Stimulated activated naive CD8-positive, alpha-beta T cell treated with anti-CD3 and anti-CD28 coated beads, Interleukin-15, Interleukin-2, amounts not matched to agents 100 U/mL and 50 U/mL, for 24 hours (primary cell): Measurements from ENCODE around the gene GRM8.

Experiments
- ATAC-seq: fragments of 150-1000 bp; cut with Tn5 transposase; one replicate; pipeline ENCODE4 v1.10.0; 2021
- DNase-seq: peaks from one replicate; pipeline ENCODE4 v3.0.0; 2021

GRM8 gene

DNA sequence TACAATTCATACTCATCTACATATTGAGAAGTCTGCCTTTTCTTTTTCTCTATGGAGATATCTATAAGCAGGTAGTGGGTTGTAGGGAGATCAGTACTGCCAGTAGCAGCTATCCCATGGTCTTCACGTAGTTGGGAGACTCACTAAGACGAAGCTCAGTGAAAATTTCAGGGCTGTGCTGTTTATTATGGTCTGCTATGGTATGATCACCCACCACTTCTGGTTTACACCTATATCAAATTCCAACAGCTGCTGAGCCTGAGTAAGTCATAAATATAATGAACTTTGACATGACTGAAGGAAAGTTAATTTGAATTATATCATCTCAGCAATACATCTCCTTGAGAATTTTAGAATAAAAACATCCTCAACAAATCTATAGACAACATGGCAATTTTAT lies 741.7 kb downstream of the GRM8 start:
- DNase-seq (no peak), ATAC-seq (no peak)

DNA sequence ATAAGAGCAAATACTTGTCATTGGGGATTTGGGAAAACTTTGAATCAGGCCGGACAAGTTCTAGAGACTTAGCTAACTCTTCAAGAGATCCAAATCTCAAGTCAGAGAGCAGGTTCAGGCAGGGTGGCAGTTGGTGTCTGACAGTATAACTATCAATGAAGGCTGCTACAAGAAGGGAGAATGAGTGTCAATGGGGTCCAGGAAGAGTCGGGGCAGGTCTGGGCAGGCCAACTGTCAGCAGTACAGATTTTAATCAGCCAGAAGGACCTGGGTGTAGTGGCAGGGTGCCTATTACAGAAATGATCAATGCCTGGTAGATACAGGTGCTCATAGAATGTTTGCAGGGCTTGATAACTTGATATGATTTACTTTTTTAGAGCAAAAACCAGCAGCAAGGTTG lies 751.1 kb downstream of the GRM8 start:
- ATAC-seq: no peak

DNA sequence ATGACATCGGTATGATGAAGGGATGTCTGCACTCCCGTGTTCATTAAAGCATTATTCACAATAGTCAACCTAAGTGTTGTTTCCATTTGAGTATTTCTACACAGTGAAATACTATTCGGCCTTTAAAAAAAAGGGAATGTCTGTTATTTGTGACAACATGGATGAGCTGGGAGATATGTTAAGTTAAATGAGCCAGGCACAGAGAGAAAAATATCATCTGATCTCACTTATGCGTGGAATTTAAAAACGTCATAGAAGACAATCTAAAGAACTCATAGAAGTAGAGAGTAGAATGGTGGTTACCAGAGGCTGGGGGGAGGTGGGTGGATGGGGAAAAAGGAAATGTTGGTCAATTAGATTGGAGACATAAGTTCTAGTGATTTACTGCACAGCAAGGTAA lies 753.3 kb downstream of the GRM8 start:
- DNase-seq (no peak), ATAC-seq (no peak)

More for the DNA sequence above, 751.1 kb downstream of the GRM8 start:
- DNase-seq: no peak

DNA sequence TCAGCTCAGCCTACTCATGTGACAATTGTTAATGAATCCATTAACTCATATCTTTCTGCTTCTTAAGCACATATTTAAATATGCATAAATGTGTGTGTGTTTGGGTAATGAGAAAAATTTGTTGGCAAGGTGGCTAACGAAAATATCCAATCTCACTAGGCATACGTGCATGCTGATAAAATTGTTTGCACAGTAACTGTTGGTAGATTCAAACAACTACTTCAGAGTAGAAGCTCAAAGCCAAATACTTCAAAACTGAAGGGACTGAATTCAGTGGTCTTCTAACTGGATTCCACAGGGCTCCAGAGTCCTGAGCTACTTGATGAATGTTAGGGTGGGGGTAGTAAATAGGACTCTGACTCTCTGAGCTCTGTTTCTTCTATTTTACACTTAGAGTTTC lies 757.0 kb downstream of the GRM8 start:
- ATAC-seq (no peak), DNase-seq (no peak)

DNA sequence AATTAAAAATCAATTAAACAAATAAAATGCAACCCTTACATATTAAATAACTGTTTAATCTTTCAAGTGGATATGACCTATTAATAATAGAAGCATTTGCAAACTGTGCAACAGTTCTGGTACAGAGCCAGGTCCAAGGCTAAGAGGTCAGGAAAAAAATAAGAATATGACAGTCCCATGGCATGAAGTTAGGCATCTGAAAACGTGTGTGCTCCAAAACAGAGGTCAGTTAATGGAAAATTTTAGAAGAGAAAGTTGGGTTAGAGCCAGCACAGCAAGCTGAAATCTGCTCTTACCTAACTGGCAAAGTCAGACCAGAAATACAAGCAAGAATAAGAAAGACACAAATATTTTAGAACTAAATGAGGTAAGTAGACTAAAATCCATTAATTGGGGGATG lies 757.7 kb downstream of the GRM8 start:
- ATAC-seq (no peak), DNase-seq (no peak)

DNA sequence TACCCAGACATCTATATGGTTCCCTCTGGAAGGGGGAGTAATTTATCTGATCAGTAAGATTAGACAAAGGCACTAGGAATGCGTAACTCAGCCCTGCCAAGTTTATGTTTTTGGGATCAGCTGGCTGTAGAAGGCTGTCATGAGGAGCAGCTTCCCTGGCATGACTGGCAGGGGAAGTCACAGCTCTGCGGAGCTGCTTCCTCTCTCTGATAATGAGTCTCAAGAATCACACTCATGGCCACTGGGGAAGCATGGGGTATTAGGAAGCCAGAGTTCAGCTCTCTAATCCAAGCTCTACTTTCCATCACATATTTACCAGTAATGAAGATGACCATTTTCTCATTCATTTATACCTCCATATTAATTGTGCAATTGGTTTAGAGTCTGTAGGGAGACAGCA lies 758.9 kb downstream of the GRM8 start:
- ATAC-seq (no peak), DNase-seq (no peak)

DNA sequence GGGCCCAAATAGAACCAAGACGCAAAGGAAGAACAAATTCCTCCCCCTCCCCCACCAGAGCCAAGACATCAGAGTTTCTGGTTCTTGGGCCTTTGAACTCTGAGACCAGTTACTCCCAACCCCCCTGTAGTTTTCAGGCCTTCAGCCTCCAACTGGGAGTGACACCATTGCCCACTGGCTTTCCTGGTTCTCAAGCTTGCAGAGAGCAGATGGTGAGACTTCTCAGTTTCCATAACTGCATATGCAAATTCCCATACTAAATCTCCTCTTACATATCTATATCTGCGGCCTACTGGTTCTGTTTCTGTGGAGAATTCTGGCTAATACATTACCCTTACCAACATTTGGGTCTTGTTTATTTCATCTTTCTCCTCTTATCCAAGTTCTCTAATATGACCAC lies 762.9 kb downstream of the GRM8 start:
- DNase-seq (no peak), ATAC-seq (no peak)

DNA sequence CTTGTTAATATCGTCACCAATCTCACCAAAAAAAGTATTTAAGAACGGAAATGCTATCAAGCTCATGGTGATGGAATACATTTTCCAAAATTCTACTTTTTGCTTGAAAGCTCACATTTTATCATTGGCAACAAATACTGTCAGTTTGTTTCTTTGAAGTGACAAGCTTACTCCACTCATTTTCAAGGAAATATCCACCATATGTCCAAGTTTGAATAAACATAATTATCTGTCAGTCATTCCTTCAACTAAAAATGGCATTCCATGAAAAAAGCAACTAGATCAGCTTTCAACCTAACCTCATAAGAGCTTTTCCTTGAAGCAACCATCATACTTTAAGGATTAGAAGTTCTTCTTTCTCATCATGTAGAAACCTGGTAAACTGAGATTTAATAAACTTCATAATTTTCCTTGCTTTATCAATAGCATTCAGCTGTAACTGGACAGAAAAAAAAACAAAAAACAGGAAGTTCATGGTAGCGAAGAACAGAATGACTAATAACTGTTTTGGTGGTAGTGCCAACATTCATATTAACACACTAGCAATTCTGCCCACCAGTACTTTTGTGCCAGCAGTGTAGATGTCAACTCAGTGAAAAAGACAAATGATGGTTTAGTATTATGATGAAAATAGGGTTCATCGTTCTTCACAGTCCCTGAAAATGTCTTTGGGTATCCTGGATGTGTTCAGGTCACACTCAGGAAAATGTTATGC lies 764.9 kb downstream of the GRM8 start:
- no peak for ATAC-seq
- no peak for DNase-seq

DNA sequence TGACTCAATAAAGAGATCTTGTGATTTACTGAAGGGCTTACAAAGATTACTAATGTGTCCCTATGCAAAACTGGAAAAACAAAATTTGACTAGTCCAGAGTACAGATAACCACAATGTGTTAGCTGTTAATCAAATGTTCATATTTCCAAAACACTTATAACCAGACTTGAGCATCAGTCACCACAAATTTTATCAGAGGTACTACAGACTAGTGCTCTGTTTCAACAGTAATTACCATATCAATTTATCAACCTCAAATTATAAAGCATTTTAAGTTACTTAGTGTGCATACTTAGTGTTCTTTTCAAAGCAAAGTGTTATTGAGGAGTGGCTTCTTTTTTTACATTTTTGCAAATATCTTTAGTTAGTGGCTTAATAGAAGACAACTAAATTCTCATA lies 765.9 kb downstream of the GRM8 start:
- DNase-seq: no peak
- ATAC-seq: no peak

DNA sequence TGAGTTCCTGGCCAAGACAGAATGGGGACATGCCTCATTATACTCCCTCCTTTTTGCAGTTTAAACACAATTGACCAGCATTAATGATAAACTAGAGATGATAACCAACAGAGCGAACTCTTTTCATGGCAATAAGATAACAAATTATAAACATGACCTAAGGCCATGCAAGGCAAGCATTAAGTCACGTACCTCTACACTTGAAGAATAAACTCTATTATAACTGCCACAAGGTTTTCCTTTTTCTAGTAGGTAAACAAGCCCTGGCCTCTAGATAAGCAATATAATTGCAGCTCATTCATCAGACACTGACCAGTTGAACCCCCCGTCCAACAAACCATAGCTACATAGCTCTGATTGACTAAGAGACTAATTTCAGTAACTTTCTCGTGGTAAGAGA lies 767.0 kb downstream of the GRM8 start:
- DNase-seq: no peak
- ATAC-seq: no peak

DNA sequence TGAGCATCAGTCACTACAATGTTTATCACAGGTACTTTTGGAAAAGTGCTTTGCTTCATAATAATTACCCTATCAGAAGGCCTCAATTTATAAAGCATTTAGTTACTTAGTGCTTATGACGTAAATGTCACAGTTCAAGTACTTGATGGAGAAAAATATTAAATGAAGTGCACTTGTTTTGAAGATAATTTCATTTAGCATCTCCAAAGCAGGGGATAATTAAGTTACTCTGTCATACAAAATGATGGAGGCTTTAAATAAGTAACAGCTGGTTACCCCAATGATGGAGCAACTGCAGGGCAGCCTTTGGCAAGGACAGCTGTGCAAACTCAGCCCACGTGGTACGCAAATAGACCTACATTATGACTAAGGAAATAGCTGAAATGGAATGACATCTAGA lies 768.8 kb downstream of the GRM8 start:
- DNase-seq (no peak), ATAC-seq (no peak)

DNA sequence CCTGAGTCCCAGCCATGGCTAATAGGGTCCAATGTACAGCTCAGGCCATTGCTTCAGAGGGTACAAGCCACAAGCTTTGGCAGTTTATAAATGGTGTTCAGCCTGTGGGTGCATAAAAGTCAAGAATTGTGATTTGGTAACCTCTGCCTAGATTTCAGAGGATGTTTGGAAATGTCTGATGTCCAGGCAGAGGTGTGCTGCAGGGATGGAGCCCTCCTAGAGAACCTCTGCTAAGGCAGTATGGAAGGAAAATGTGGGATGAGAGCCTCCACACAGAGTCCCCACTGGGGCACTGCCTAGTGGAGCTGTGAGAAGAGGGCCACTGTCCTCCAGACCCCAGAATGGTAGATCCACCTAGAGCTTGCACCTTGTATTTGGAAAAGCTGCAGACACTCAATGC lies 779.9 kb downstream of the GRM8 start:
- ATAC-seq (no peak), DNase-seq (no peak)

DNA sequence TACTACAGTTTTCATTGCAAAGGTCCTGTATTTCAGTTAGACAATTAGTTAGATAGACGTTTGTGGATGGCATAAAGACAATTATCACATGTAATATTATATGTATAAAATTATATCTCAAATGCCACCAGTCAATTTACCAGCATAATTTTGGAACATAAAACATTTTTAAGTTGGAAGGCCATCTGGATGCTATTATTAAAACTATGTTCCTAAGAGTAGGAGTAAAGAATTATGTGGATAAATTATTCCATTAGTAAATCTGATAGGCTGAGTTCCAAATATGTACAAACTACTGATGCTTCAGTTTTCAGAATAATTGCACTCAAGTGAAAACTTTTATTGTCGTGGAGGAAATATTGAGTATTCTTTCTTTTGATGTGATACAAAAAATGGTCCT lies 790.3 kb downstream of the GRM8 start:
- no peak for DNase-seq
- no peak for ATAC-seq

DNA sequence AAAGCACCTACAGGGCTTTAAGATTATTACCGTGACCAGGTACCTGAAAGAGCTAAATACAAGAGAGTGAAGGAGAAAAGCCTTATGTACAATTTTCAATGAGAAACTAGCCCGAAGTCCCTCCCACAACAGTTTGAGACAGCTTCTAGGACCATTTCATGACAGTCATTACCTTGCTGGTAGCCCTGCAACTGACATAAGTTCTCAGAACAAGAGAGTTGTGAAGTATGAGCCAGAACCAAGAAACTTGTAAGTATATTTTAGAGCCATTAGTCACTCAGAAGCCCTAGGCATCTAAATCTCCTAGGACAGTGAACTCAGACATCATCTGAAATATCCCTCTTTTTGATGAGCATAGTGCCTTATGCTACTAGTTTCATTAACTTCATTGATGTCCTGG lies 792.1 kb downstream of the GRM8 start:
- DNase-seq: no peak
- ATAC-seq: no peak

DNA sequence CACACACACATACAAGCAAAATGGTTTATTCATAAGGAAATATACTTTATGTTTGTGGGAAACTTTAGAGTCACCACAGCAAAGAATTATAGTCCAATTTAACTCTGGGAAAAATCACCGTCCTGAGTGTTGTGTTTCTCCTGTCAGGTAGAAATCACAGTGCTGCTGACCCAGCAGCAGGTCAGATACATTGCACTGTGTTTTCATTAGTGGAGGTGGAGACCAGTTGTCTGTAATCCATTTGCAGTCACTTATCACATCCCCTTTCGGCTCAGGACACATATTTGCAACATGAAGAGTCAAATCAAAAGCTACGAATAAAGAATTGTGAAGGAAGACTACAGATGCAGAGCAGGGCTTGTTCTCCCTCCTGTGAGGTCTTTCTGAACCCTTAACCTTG lies 799.6 kb downstream of the GRM8 start:
- DNase-seq: no peak
- ATAC-seq: no peak

DNA sequence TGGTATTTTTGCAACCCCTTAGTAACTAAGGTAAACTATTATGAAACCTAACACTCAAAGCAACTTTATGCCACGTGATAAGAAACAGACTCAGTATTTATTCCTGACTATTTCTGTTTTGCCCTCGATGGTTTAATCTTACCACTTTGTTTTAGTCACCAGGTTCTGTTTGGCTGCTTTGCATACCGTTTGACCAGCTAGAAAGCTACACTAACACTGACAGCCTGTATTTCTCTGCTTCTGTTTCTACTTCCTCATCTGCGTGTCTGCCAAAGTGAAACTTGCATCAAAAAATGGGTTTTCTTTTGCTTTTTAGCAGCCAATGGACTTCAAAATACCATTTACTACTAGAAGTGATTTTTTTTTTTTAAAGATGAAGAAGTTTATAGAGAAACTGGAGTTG lies 802.5 kb downstream of the GRM8 start:
- ATAC-seq (no peak), DNase-seq (no peak)

DNA sequence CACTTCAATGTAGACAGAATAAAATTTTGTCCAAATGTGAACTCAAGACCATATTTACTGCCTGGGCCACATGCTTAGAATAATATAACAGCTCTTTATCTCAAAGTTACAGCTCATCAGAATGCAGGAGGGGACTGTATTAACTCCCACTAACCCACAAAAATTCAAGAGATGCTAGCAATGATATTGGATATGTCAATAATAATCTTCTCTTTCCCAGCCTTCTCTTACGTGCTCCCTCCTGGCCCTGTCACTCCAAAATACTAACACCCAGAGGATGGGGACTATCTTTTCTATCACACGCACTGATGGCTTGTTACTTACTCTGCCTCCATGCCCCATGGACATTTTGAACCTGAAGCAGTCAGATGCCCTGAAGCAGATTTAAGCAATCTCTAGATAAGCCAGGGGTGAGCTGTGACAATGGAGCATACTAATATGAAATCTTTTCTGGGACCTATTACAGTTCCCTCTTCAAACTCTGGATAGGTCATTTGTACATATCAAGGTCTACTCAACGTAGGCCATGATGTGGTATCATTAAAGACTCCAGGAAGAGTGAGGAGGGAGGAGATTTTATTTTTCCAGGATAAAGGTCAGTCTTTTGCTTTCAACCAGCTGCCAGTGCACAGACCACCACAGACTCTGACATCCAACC lies 803.0 kb downstream of the GRM8 start:
- ATAC-seq (no peak), DNase-seq (no peak)

DNA sequence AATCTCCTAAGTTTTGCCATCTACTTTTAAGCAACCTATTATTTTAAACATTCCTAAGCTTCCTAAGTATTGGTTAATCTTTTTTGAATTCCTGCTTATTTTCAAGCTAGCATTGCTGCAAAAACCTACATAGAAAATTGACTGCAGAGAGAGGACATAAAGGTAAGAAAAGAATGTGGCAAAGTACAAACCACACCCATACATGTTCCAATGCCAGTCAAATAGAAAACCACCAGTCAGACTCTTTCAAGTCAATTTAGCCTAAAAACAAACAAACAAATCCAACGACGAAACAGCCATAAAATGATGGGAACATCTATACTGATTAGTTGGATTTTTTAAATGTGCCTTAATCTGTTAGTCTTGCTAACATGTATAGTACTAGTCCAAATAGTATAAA lies 804.8 kb downstream of the GRM8 start:
- DNase-seq: no peak
- no peak for ATAC-seq

DNA sequence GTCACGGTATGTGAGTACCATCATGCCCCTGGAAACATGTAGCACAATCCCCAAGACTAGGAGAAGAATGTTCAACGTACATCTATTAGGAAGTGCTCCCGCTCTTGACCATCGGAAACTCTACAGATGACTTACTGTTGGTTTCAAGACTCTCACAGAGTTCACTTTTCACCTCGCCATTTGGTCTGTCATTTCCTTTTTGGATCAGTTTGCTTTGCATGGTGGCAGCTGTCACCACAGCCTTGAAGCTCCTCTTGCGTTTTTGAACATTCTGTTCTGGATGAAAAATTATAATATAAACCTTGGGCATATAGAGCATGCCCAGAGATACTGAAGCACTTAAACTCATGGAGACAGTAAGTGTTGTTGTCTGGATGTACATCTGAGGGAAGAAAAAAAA lies 806.8 kb downstream of the GRM8 start:
- no peak for ATAC-seq

DNA sequence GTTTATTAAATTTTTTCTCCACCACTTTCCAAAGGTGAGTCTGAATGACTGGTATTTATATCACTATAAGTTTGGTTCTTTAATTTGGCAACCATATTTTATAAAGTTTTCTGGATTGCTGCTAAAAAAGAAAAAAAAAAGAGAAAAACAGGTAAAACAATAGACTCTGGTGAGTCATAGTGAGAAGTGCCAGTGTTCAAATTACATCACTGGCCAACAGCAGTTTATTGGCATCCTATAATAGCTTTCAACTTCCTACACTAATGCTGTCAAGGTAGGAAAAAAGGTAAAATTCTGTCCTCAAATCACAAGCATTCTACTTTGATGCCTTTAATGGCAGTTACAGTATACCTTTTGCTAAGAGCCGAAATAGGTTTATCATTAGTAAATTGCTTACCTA lies 808.8 kb downstream of the GRM8 start:
- ATAC-seq: no peak
- DNase-seq: no peak

More for the DNA sequence above, 806.8 kb downstream of the GRM8 start:
- no peak for DNase-seq

DNA sequence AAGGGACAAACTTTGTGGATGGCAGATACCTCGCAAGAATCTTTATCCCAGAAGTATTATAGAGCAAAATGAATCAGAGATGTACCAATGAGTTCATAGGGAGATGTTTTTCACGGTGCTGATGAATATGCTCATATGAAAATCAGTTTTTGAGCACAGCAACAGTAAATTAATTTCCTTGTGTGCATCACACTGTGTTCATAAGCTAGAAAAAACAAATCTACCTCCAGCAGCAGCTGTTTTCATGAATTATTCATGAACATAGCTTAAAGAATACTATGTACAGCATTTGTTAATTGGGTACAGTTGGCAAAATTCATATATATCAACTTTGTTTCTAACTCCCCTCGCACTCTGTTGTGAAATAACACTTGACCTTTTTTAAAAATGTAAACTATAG lies 809.8 kb downstream of the GRM8 start:
- no peak for DNase-seq
- ATAC-seq: no peak

DNA sequence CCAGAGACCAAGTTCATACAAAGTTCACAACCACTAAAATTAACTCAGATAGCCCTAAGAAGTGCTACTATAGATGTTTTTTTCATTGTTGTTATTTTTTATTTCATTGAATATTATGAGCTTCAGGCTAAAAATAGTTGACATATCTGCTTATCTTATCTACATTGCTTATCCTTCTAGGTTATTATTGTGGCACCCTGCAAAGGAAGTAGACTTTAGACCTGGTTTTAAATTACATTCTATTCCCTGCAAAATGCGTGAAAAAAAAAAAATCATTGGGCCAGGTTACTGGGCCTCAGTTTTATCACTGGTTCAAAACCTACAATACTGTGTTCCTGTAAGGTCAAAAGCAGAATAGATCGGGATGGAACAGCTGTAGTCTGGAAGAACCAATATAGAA lies 811.0 kb downstream of the GRM8 start:
- ATAC-seq (no peak), DNase-seq (no peak)

DNA sequence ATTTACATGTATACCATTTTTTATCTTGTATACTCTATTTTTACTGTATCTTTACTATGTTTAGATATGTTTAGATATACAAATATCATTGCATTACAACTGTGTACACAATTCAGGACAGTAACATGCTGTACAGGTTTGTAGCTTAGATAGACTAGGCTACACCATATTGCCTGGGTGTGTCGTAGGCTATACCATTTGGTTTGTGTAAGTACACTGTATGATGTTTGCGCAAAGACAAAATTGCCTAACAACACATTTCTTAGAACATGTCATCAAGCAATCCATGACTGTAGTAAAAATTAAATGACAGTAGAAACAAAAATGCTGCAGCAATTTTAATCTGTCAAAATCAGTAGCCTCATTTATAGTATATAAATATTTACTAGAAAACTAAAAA lies 812.2 kb downstream of the GRM8 start:
- DNase-seq: no peak
- no peak for ATAC-seq

DNA sequence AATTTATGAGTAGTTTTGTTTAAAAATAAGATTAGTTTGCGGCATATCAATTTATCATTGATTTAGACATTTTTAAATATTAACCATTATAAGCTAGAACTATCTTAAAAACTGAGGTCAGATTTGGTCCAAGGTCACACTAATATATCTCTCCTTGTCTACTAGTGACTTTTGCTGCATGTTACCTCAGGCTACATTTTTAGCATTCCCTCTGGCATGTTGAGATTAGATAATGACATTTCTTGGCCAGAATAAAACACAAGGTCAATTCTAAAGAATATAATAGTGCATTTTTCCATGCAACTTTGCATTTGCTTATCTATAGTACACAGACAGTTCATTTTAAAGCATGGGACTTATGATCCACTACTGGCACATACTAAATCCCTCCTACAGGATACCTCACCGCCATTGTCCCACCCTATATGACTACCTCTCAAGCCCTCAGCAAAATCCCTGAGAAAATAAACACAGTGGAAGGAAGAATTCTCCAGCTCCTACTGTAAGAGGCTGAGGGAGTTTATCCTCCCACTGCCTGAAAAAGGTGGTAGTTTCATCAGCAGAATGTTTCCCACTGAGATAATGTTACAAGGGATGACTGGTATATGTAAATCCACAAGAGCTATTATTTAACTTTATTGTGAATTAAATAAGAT lies 816.4 kb downstream of the GRM8 start:
- DNase-seq (no peak), ATAC-seq (no peak)
